Measurements from ENCODE around the gene TESK2. TPM values are rescaled to one million over a fixed set of nuclear protein-coding genes. Genes with fewer than 3 reads are reported as not detected.

Gene TESK2
- total and polyA plus RNA-seq, 2 of the 13 experiments (the other 11 are each of a cell fraction or from before 2014, with no cell fraction given), result 5.5 to 9.6 TPM

DNA sequence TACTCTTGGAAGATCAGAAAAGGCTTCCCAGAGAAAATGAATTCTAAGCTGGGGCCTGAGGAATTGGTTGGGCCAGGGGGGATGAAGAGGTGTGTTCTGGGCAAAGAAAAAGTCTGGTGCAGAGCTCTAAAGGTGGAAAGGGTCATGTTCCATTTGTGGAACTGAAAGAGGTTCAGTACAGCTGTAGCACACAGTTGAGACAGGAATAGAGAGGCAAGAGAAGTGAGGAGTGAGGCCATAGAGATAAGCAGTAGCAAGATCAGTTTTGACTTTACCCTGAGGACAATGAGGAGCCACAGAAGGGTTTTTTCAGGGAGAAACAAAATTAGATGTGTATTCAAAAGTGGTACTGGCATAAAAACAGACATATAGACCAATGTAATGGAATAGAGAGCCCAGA is 120.4 kb downstream of the TESK2 start (continued):
- TF ChIP-seq ZNF746 (CRISPR knock-in tag; IDR thresholded peaks at IDR 0.05), result no peak

GRCh38 chr1:45365051-45365450 is 125.9 kb downstream of the TESK2 start:
- Histone ChIP-seq H3K4me2 (ENCODE audit: low read depth, low read length) (no peak overlapping the region), H3K79me2 (ENCODE audit: insufficient read depth, low read length) (no peaks in the 10 kb centered on the region), H4K20me1 (ENCODE audit: insufficient read depth, low read length) (no peaks in the 10 kb centered on the region), H3K4me3 (replicated peaks in 1 of 3; ENCODE audit: insufficient read depth in 1 of 3, low read depth in 2 of 3, low read length in 3 of 3) (no peak overlapping the region), H3K36me3 (replicated peaks in 1 of 2; ENCODE audit: control insufficient read depth in 1 of 2, insufficient read depth in 2 of 2, low read length in 2 of 2) (no peaks in the 10 kb centered on the region), H3K27ac (ENCODE audit: extremely low read length, insufficient read depth, low read length) (no peak overlapping the region), H3K4me1 (ENCODE audit: insufficient read depth, low read length) (peaks cover 10% of the 10 kb centered on the region), H3K9me3 (ENCODE audit: low read length) (no peaks in the 10 kb centered on the region), H3K9ac (ENCODE audit: insufficient read depth, low read depth, low read length) (no peak overlapping the region), H3K27me3 (ENCODE audit: control insufficient read depth in 1 of 2, insufficient read depth in 2 of 2, low read length in 2 of 2) (no peaks in the 10 kb centered on the region), H2AFZ (ENCODE audit: low read length) (no peak overlapping the region)
- in situ Hi-C loops (cut with HindIII; ENCODE audit: extremely low pct_ligation_motif_present, low pct_unique_long_range_greater_than_20kb) (loop anchor here (25.0 kb wide), 1 partner anchor 222 kb away; the partner anchor contains the start of gene NASP), intact Hi-C loops (cut with micrococcal nuclease; ENCODE audit: unreplicated experiment) (no loop called here)
- no peak for FAIRE-seq
- no peak for ATAC-seq
- WGBS (ENCODE audit: low lambda C conversion rate), result 94% methylated on average over 6 of the region's 6 CpGs
- no TSS peak for BruUV-seq (replicated peaks)
- TF ChIP-seq ZFX (CRISPR knock-in tag; IDR thresholded peaks at IDR 0.05; ENCODE audit: low read depth), result no peak
- TF ChIP-seq ZNF484 (CRISPR knock-in tag; IDR thresholded peaks at IDR 0.05; ENCODE audit: borderline replicate concordance, low read depth), result no peak
- TF ChIP-seq RFXANK (CRISPR knock-in tag; IDR thresholded peaks at IDR 0.05), result no peak
- TF ChIP-seq MED1 (CRISPR knock-in tag; IDR thresholded peaks at IDR 0.05), result no peak
- no peak for TF ChIP-seq ZBTB21 (CRISPR knock-in tag; IDR thresholded peaks at IDR 0.05)
- TF ChIP-seq, protein P1, sequence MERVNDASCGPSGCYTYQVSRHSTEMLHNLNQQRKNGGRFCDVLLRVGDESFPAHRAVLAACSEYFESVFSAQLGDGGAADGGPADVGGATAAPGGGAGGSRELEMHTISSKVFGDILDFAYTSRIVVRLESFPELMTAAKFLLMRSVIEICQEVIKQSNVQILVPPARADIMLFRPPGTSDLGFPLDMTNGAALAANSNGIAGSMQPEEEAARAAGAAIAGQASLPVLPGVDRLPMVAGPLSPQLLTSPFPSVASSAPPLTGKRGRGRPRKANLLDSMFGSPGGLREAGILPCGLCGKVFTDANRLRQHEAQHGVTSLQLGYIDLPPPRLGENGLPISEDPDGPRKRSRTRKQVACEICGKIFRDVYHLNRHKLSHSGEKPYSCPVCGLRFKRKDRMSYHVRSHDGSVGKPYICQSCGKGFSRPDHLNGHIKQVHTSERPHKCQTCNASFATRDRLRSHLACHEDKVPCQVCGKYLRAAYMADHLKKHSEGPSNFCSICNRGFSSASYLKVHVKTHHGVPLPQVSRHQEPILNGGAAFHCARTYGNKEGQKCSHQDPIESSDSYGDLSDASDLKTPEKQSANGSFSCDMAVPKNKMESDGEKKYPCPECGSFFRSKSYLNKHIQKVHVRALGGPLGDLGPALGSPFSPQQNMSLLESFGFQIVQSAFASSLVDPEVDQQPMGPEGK (CRISPR knock-in tag; IDR thresholded peaks at IDR 0.05), result no peak
- TF ChIP-seq SIX1 (CRISPR knock-in tag; IDR thresholded peaks at IDR 0.05; ENCODE audit: borderline replicate concordance), result no peak
- no peak for TF ChIP-seq BRD4 (CRISPR knock-in tag; IDR thresholded peaks at IDR 0.05)
- no peak for TF ChIP-seq ZGPAT (CRISPR knock-in tag; IDR thresholded peaks at IDR 0.05)
- TF ChIP-seq ZNF597 (CRISPR knock-in tag; IDR thresholded peaks at IDR 0.05), result no peak
- TF ChIP-seq, protein P2, sequence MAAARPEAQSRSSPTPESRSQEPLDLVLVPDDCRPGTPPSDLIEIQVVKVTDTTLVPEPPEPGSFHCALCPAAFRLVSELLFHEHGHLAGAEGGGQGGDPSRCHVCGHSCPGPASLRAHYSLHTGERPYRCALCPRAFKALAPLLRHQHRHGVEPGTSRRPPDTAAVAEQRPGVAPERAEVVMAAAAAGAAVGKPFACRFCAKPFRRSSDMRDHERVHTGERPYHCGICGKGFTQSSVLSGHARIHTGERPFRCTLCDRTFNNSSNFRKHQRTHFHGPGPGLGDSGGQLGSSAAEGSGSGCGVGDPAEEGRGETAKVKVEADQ (CRISPR knock-in tag; IDR thresholded peaks at IDR 0.05; ENCODE audit: borderline replicate concordance), result no peak
- DNase-seq (ENCODE audit: low spot score), result no peak
- ChIA-PET CTCF (ENCODE audit: low intra/inter-chr PET ratio, low total read pairs) (no interaction called here), POLR2A (no interaction called here)
